ENCODE results near the gene FOXL3. TPM values are rescaled to one million over a fixed set of nuclear protein-coding genes. Genes with fewer than 3 reads are reported as not detected.
"Not testable (repeated sequence)": the region's sequence is repeated elsewhere in the genome, so short reads cannot be mapped to it uniquely, and the experiment has no call there.

The FOXL3 gene
- total RNA-seq, 1 experiment from 2014 or later = not detected

GRCh38 chr7:261341-262250 is 28.4 kb upstream of the FOXL3 start:
- TF ChIP-seq CTCF (IDR thresholded peaks at IDR 0.05; ENCODE audit: unreplicated experiment) = no peak
- H3K4me1 Mint-ChIP-seq (ENCODE audit: insufficient read depth, unreplicated experiment) = no peaks in the 10 kb centered on the region
- no peak overlapping the region for H3K4me3 Mint-ChIP-seq (ENCODE audit: unreplicated experiment)
- no peak overlapping the region for H3K27ac Mint-ChIP-seq (ENCODE audit: low read depth, unreplicated experiment)
- POLR2A ChIA-PET = no interaction called here
- H3K27me3 Mint-ChIP-seq (ENCODE audit: insufficient read depth, unreplicated experiment) = no peaks in the 10 kb centered on the region
- CTCF ChIA-PET = interaction anchor here (0.6 kb wide), 1 partner anchor 1688 kb away, joined by 3 read pairs; no protein-coding TSS in a partner anchor
- H3K36me3 Mint-ChIP-seq (ENCODE audit: insufficient read depth, unreplicated experiment) = peaks cover 39% of the 10 kb centered on the region
- no peak for DNase-seq (ENCODE audit: unreplicated experiment)
- intact Hi-C loops (cut with micrococcal nuclease) = no loop called here
- BruUV-seq (replicated peaks) = no TSS peak
- H3K9me3 Mint-ChIP-seq (ENCODE audit: unreplicated experiment) = peaks cover 10% of the 10 kb centered on the region

DNA sequence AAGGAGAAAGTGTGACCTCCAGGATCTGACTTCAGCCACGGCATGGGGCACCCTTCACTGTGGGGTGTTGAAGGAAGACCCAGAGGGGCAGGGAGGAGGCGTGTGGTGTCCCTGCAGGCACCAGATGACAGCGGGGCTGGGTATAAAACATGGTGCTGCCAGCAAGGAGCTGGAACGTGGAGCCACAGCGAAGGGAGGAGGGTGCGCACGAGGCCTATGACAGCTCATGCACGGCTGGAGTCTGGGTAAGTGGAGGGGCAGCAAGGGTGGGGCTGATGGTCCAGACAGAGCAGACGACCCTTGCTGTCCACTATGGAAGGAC is 27.8 kb upstream of the FOXL3 start:
- peaks cover 36% of the 10 kb centered on the region for H3K36me3 Mint-ChIP-seq (ENCODE audit: insufficient read depth, unreplicated experiment)
- H3K4me1 Mint-ChIP-seq (ENCODE audit: insufficient read depth, unreplicated experiment) = no peaks in the 10 kb centered on the region
- DNase-seq (ENCODE audit: unreplicated experiment) = no peak
- no peak for TF ChIP-seq CTCF (IDR thresholded peaks at IDR 0.05; ENCODE audit: unreplicated experiment)
- intact Hi-C loops (cut with micrococcal nuclease) = no loop called here
- ChIA-PET POLR2A (interaction anchor here (0.6 kb wide), 1 partner anchor 110 kb away, joined by 3 read pairs; no protein-coding TSS in a partner anchor), CTCF (interaction anchor here (0.6 kb wide), 1 partner anchor 1688 kb away, joined by 3 read pairs; no protein-coding TSS in a partner anchor)
- H3K27ac Mint-ChIP-seq (ENCODE audit: low read depth, unreplicated experiment) = no peak overlapping the region
- no TSS peak for BruUV-seq (replicated peaks)
- H3K4me3 Mint-ChIP-seq (ENCODE audit: unreplicated experiment) = no peak overlapping the region
- peaks cover 10% of the 10 kb centered on the region for H3K9me3 Mint-ChIP-seq (ENCODE audit: unreplicated experiment)
- peaks cover 1% of the 10 kb centered on the region for H3K27me3 Mint-ChIP-seq (ENCODE audit: insufficient read depth, unreplicated experiment)

- H3K27ac Mint-ChIP-seq (ENCODE audit: low read depth, unreplicated experiment); CTCF ChIA-PET; BruUV-seq (replicated peaks); intact Hi-C loops (cut with micrococcal nuclease); H3K4me1 Mint-ChIP-seq (ENCODE audit: insufficient read depth, unreplicated experiment); DNase-seq (ENCODE audit: unreplicated experiment); H3K27me3 Mint-ChIP-seq (ENCODE audit: insufficient read depth, unreplicated experiment); H3K4me3 Mint-ChIP-seq (ENCODE audit: unreplicated experiment): not testable (repeated sequence)
- POLR2A ChIA-PET = interaction anchor here (0.6 kb wide), 1 partner anchor 111 kb away, joined by 3 read pairs; no protein-coding TSS in a partner anchor
- Mint-ChIP-seq H3K9me3 (ENCODE audit: unreplicated experiment) (peaks cover 10% of the 10 kb centered on the region), H3K36me3 (ENCODE audit: insufficient read depth, unreplicated experiment) (peaks cover 33% of the 10 kb centered on the region)
Measured at GRCh38 chr7:262631-263311, 27.2 kb upstream of the FOXL3 start.

GRCh38 chr7:263483-264351 is 26.3 kb upstream of the FOXL3 start:
- POLR2A ChIA-PET; H3K4me1 Mint-ChIP-seq (ENCODE audit: insufficient read depth, unreplicated experiment); intact Hi-C loops (cut with micrococcal nuclease); H3K4me3 Mint-ChIP-seq (ENCODE audit: unreplicated experiment); DNase-seq (ENCODE audit: unreplicated experiment); BruUV-seq (replicated peaks); H3K27ac Mint-ChIP-seq (ENCODE audit: low read depth, unreplicated experiment): not testable (repeated sequence)
- peaks cover 25% of the 10 kb centered on the region for H3K36me3 Mint-ChIP-seq (ENCODE audit: insufficient read depth, unreplicated experiment)
- peaks cover 14% of the 10 kb centered on the region for H3K27me3 Mint-ChIP-seq (ENCODE audit: insufficient read depth, unreplicated experiment)
- peak; percentile 59 for TF ChIP-seq CTCF (IDR thresholded peaks at IDR 0.05; ENCODE audit: unreplicated experiment)
- CTCF ChIA-PET = interaction anchor here (0.6 to 0.8 kb wide), 4 partner anchors 11 to 380 kb away, joined by 4 read pairs; no protein-coding TSS in a partner anchor
- H3K9me3 Mint-ChIP-seq (ENCODE audit: unreplicated experiment) = peaks cover 10% of the 10 kb centered on the region
